Measurements from ENCODE around the gene YIF1B. TPM values are rescaled to one million over a fixed set of nuclear protein-coding genes. Genes with fewer than 3 reads are reported as not detected.
A peak's percentile ranks its signal among the peaks of the same experiment; 100 is the strongest.

YIF1B gene
- total RNA-seq, 2 experiments from 2014 or later, result 75.6 to 79.0 TPM

GRCh38 chr19:38323291-38323690 lies 7.5 kb upstream of the YIF1B start:
- Mint-ChIP-seq H3K27me3 (no peaks in the 10 kb centered on the region), H3K4me3 (no peak overlapping the region), H3K4me1 (ENCODE audit: low read depth) (peaks cover 24% of the 10 kb centered on the region), H3K9me3 (no peaks in the 10 kb centered on the region), H3K27ac (no peak overlapping the region), H3K36me3 (ENCODE audit: low read depth) (peaks cover 19% of the 10 kb centered on the region)
- CTCF ChIA-PET, result no interaction called here
- ATAC-seq (no peak), DNase-seq (no peak)
- POLR2A ChIA-PET, result no interaction called here
- intact Hi-C loops (cut with micrococcal nuclease), result no loop called here
- TF ChIP-seq CTCF (IDR thresholded peaks at IDR 0.05), result no peak

GRCh38 chr19:38321646-38322196 lies 6.0 kb upstream of the YIF1B start:
- Mint-ChIP-seq H3K4me1 (ENCODE audit: low read depth) (peaks cover 32% of the 10 kb centered on the region), H3K27ac (no peak overlapping the region)
- CTCF ChIA-PET, result interaction anchor here (1.6 to 4.5 kb wide), 3 partner anchors 65 to 80 kb away, joined by 3 to 18 read pairs (median 4); partner anchors contain the start of gene PPP1R14A

GRCh38 chr19:38320969-38321339 lies 5.2 kb upstream of the YIF1B start:
- CTCF ChIA-PET, result interaction anchor here (0.9 to 4.5 kb wide), 5 partner anchors 44 to 79 kb away, joined by 3 to 18 read pairs (median 4); partner anchors contain the start of gene PPP1R14A
- no peak for ATAC-seq

More at GRCh38 chr19:38321646-38322196, 6.0 kb upstream of the YIF1B start:
- H3K36me3 Mint-ChIP-seq (ENCODE audit: low read depth), result peaks cover 10% of the 10 kb centered on the region
- no peaks in the 10 kb centered on the region for H3K9me3 Mint-ChIP-seq
- H3K4me3 Mint-ChIP-seq, result peak overlapping the region; percentile 84
- TF ChIP-seq CTCF (IDR thresholded peaks at IDR 0.05), result no peak
- POLR2A ChIA-PET, result no interaction called here
- intact Hi-C loops (cut with micrococcal nuclease), result no loop called here
- no peaks in the 10 kb centered on the region for H3K27me3 Mint-ChIP-seq
- DNase-seq (no peak), ATAC-seq (no peak)

GRCh38 chr19:38319421-38320258 lies 3.9 kb upstream of the YIF1B start, which contains the start of gene KCNK6:
Gene KCNK6 (plus strand): TSS chr19:38319845. CDS start chr19:38319951, 106 bp downstream.
- CTCF ChIA-PET, result interaction anchor here (1.1 to 4.5 kb wide), 5 partner anchors 15 to 105 kb away, joined by 3 to 18 read pairs (median 4); partner anchors contain the start of gene CATSPERG
- no peak for TF ChIP-seq CTCF (IDR thresholded peaks at IDR 0.05)
- Mint-ChIP-seq H3K4me3 (peak within 1 kb of the TSS; percentile 84), H3K9me3 (no peaks in the 10 kb centered on the region), H3K27ac (peak within 1 kb of the TSS; percentile 52), H3K4me1 (ENCODE audit: low read depth) (peaks cover 43% of the 10 kb centered on the region), H3K27me3 (no peaks in the 10 kb centered on the region), H3K36me3 (ENCODE audit: low read depth) (peaks cover 5% of the 10 kb centered on the region)
- peak; percentile 64 for DNase-seq
- POLR2A ChIA-PET, result interaction anchor here (0.7 to 2.7 kb wide), 3 partner anchors 9 to 67 kb away, joined by 3 to 13 read pairs (median 4); partner anchors contain the start of gene SPINT2
- intact Hi-C loops (cut with micrococcal nuclease), result loop anchor here (10.0 kb wide), 1 partner anchor 55 kb away; the partner anchor contains the start of gene SPINT2
- peak; percentile 5 for ATAC-seq

More at GRCh38 chr19:38320969-38321339, 5.2 kb upstream of the YIF1B start:
- H3K27ac Mint-ChIP-seq, result no peak overlapping the region
- H3K36me3 Mint-ChIP-seq (ENCODE audit: low read depth), result peaks cover 10% of the 10 kb centered on the region
- no peaks in the 10 kb centered on the region for H3K9me3 Mint-ChIP-seq
- peaks cover 38% of the 10 kb centered on the region for H3K4me1 Mint-ChIP-seq (ENCODE audit: low read depth)
- no peaks in the 10 kb centered on the region for H3K27me3 Mint-ChIP-seq
- no peak for TF ChIP-seq CTCF (IDR thresholded peaks at IDR 0.05)
- intact Hi-C loops (cut with micrococcal nuclease), result no loop called here
- POLR2A ChIA-PET, result interaction anchor here (0.6 kb wide), 1 partner anchor 309 kb away, joined by 3 read pairs; no protein-coding TSS in a partner anchor
- peak overlapping the region; percentile 84 for H3K4me3 Mint-ChIP-seq
- no peak for DNase-seq

All from activated CD8-positive, alpha-beta T cell treated with anti-CD3 and anti-CD28 coated beads for 36 hours (primary cell).